ENCODE data around the gene KANSL1L. TPM values are rescaled to one million over a fixed set of nuclear protein-coding genes. Genes with fewer than 3 reads are reported as not detected.

Gene KANSL1L
- total and polyA plus RNA-seq, 2 experiments from 2014 or later, result 7.4 to 21.1 TPM

DNA sequence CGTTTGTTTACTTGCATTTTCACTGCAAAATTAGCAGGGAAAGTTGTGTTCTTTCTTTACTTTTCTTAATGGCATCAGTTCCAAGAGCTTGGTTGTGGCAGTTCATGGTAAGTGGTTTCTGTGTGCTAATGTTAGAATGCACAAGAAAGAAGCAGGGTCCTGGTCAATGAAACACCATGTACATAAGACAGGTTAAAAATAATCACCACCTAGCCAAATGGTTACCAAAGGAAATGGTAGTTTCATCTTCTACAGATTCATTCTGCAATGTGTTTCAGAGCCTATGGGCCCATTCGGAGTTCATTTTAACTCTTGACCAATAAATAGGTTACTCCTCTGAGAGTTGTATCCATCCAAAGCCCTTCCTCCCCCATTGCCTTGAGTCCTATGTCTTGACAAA is 186.9 kb downstream of the KANSL1L start:
- Histone ChIP-seq H3K9me2 (ENCODE audit: insufficient read depth) (no peaks in the 10 kb centered on the region), H3K4me1 (ENCODE audit: insufficient read depth) (no peaks in the 10 kb centered on the region), H3K36me3 (ENCODE audit: insufficient read depth) (no peaks in the 10 kb centered on the region), H3F3A (replicated peaks; ENCODE audit: low read depth) (no peaks in the 10 kb centered on the region), H2AFZ (no peak overlapping the region), H3K27ac (ENCODE audit: low read depth) (no peak overlapping the region), H3K4me2 (no peak overlapping the region), H3K79me2 (replicated peaks; ENCODE audit: insufficient read depth) (no peaks in the 10 kb centered on the region), H3K4me3 (no peak overlapping the region), H4K20me1 (replicated peaks; ENCODE audit: insufficient read depth) (no peaks in the 10 kb centered on the region), H3K27me3 (ENCODE audit: insufficient read depth) (no peaks in the 10 kb centered on the region)
- Mint-ChIP-seq H3K27me3 (ENCODE audit: insufficient read depth, low read depth, poor library complexity) (no peaks in the 10 kb centered on the region), H3K9me3 (no peaks in the 10 kb centered on the region), H3K27ac (no peak overlapping the region), H3K4me3 (no peak overlapping the region), H3K4me1 (no peaks in the 10 kb centered on the region), H3K36me3 (ENCODE audit: low read depth) (no peaks in the 10 kb centered on the region)
- TF ChIP-seq STAT1 (IDR thresholded peaks at IDR 0.05; ENCODE audit: unreplicated experiment), result no peak
- TF ChIP-seq, protein P1, sequence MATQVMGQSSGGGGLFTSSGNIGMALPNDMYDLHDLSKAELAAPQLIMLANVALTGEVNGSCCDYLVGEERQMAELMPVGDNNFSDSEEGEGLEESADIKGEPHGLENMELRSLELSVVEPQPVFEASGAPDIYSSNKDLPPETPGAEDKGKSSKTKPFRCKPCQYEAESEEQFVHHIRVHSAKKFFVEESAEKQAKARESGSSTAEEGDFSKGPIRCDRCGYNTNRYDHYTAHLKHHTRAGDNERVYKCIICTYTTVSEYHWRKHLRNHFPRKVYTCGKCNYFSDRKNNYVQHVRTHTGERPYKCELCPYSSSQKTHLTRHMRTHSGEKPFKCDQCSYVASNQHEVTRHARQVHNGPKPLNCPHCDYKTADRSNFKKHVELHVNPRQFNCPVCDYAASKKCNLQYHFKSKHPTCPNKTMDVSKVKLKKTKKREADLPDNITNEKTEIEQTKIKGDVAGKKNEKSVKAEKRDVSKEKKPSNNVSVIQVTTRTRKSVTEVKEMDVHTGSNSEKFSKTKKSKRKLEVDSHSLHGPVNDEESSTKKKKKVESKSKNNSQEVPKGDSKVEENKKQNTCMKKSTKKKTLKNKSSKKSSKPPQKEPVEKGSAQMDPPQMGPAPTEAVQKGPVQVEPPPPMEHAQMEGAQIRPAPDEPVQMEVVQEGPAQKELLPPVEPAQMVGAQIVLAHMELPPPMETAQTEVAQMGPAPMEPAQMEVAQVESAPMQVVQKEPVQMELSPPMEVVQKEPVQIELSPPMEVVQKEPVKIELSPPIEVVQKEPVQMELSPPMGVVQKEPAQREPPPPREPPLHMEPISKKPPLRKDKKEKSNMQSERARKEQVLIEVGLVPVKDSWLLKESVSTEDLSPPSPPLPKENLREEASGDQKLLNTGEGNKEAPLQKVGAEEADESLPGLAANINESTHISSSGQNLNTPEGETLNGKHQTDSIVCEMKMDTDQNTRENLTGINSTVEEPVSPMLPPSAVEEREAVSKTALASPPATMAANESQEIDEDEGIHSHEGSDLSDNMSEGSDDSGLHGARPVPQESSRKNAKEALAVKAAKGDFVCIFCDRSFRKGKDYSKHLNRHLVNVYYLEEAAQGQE (IDR thresholded peaks at IDR 0.05; ENCODE audit: unreplicated experiment), result no peak
- no peak for TF ChIP-seq ZNF114 (CRISPR knock-in tag; IDR thresholded peaks at IDR 0.05)
- no peak for TF ChIP-seq ZNF331 (CRISPR knock-in tag; IDR thresholded peaks at IDR 0.05; ENCODE audit: low read depth)
- no peak for TF ChIP-seq EZH2 (IDR thresholded peaks at IDR 0.05; ENCODE audit: low read depth, unreplicated experiment)
- TF ChIP-seq NANOG (IDR thresholded peaks at IDR 0.05; ENCODE audit: borderline replicate concordance), result no peak
- no peak for TF ChIP-seq JUNB (IDR thresholded peaks at IDR 0.05; ENCODE audit: unreplicated experiment)
- TF ChIP-seq POLR2AphosphoS5 (IDR thresholded peaks at IDR 0.05; ENCODE audit: low read depth), result no peak
- TF ChIP-seq EZH2phosphoT487 (IDR thresholded peaks at IDR 0.05; ENCODE audit: unreplicated experiment), result no peak
- TF ChIP-seq, protein P2, sequence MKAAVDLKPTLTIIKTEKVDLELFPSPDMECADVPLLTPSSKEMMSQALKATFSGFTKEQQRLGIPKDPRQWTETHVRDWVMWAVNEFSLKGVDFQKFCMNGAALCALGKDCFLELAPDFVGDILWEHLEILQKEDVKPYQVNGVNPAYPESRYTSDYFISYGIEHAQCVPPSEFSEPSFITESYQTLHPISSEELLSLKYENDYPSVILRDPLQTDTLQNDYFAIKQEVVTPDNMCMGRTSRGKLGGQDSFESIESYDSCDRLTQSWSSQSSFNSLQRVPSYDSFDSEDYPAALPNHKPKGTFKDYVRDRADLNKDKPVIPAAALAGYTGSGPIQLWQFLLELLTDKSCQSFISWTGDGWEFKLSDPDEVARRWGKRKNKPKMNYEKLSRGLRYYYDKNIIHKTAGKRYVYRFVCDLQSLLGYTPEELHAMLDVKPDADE (IDR thresholded peaks at IDR 0.05), result no peak
- no peak for TF ChIP-seq CREB1 (CRISPR knock-in tag; IDR thresholded peaks at IDR 0.05; ENCODE audit: low read depth)
- no peak for TF ChIP-seq ZNF462 (CRISPR knock-in tag; IDR thresholded peaks at IDR 0.05)
- TF ChIP-seq, protein P3, sequence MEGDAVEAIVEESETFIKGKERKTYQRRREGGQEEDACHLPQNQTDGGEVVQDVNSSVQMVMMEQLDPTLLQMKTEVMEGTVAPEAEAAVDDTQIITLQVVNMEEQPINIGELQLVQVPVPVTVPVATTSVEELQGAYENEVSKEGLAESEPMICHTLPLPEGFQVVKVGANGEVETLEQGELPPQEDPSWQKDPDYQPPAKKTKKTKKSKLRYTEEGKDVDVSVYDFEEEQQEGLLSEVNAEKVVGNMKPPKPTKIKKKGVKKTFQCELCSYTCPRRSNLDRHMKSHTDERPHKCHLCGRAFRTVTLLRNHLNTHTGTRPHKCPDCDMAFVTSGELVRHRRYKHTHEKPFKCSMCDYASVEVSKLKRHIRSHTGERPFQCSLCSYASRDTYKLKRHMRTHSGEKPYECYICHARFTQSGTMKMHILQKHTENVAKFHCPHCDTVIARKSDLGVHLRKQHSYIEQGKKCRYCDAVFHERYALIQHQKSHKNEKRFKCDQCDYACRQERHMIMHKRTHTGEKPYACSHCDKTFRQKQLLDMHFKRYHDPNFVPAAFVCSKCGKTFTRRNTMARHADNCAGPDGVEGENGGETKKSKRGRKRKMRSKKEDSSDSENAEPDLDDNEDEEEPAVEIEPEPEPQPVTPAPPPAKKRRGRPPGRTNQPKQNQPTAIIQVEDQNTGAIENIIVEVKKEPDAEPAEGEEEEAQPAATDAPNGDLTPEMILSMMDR (conservative IDR thresholded peaks at IDR 0.05; ENCODE audit: low read depth in 2 of 2), result no peak
- DNase-seq (ENCODE audit: low spot score) (no peak), ATAC-seq (no peak)
